Inferior parietal cortex (tissue), 1 donor: ENCODE data around the gene VWCE.
"Not testable (repeated sequence)": the region's sequence is repeated elsewhere in the genome, so short reads cannot be mapped to it uniquely, and the experiment has no call there.

ENCODE experiments used
- DNase-seq: peaks from one replicate; pipeline ENCODE4 v3.0.0-alpha.2; 2016; ENCODE audit errors: extremely low spot score

The VWCE gene

DNA sequence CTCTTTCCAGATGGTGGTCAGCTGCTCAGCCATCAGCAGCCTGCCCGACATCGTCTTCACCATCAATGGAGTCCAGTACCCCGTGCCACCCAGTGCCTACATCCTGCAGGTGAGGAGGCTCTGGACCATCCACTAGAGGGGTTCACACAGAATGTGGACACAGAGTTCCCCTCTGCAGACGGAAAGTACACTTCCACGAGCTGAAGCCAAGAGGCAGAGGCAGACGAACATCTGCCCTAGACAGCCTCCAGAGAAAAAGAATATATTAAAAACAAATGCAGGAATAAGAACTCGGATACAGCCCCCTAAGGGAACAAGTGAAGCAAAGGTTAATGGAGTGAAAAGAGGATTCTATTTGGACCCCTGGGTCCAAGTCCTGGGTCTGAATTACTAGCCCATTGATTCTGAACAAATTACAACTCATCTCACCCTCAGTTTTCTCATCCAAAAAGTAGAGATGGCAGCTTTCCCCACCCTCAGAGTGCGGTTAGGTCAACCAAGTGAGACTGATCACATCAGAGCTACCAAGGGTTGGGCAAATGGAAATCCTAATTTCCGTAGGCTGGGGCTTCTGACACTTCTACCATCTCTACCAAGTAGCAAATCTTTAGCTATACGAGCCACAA, 83.7 kb downstream of the VWCE start:
- not testable (repeated sequence) for DNase-seq

DNA sequence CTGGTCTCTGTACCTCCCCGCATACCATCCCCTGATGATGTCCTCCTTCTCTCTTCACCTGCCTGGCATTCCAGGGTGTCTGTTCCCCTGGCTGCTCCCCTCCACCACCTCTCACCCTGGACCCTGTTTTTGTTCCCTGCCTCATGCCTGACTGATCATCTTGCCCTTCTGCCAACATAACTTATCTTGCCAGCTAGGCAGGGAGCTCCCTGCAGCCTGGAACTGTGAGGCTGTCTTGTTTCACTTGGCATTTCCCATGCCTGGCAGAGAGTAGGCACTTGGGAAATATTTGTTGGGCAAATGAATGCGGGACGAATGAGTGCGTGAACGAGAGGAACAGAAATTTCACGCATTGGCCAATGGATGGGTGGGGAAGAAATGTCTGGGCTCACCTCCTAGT, 84.5 kb downstream of the VWCE start:
- DNase-seq = not testable (repeated sequence)
